ENCODE data around the gene ASB5. TPM values are rescaled to one million over a fixed set of nuclear protein-coding genes. Genes with fewer than 3 reads are reported as not detected.

ASB5 gene
- total and polyA plus RNA-seq, 10 of the 15 experiments (the other 5 are each of a cell fraction or from before 2014, with no cell fraction given) = not detected

DNA sequence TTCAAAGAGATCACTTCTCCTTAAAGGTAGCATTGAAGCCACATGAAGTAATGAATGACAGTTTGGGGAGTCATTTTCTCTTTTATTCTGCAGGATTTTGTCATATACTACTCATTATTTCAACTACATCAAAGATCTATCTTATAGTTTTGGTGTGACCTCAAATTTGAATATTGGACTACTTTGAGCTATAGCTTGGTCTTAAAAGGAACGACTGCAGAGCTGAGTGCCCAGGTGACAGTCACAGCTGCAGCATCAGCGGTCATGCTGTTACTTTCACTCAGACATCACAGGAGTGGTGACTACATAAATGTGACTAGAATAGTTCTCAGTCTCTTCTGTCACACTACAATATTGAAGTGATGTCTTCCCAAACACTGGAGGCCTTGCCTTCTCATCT, 40.0 kb upstream of the ASB5 start (continued):
- TF ChIP-seq, protein P1, sequence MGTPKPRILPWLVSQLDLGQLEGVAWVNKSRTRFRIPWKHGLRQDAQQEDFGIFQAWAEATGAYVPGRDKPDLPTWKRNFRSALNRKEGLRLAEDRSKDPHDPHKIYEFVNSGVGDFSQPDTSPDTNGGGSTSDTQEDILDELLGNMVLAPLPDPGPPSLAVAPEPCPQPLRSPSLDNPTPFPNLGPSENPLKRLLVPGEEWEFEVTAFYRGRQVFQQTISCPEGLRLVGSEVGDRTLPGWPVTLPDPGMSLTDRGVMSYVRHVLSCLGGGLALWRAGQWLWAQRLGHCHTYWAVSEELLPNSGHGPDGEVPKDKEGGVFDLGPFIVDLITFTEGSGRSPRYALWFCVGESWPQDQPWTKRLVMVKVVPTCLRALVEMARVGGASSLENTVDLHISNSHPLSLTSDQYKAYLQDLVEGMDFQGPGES (IDR thresholded peaks at IDR 0.05) = no peak
- TF ChIP-seq, protein P2, sequence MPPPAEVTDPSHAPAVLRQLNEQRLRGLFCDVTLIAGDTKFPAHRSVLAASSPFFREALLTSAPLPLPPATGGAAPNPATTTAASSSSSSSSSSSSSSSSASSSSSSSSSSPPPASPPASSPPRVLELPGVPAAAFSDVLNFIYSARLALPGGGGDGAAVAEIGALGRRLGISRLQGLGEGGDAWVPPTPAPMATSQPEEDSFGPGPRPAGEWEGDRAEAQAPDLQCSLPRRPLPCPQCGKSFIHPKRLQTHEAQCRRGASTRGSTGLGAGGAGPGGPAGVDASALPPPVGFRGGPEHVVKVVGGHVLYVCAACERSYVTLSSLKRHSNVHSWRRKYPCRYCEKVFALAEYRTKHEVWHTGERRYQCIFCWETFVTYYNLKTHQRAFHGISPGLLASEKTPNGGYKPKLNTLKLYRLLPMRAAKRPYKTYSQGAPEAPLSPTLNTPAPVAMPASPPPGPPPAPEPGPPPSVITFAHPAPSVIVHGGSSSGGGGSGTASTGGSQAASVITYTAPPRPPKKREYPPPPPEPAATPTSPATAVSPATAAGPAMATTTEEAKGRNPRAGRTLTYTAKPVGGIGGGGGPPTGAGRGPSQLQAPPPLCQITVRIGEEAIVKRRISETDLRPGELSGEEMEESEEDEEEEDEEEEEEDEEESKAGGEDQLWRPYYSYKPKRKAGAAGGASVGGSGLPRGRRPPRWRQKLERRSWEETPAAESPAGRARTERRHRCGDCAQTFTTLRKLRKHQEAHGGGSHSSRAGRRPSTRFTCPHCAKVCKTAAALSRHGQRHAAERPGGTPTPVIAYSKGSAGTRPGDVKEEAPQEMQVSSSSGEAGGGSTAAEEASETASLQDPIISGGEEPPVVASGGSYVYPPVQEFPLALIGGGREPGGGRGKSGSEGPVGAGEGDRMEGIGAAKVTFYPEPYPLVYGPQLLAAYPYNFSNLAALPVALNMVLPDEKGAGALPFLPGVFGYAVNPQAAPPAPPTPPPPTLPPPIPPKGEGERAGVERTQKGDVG (CRISPR knock-in tag; IDR thresholded peaks at IDR 0.05) = no peak
- peak; percentile 59; the same call in 1 of the 2 replicates for TF ChIP-seq SREBF1 (IDR thresholded peaks at IDR 0.05; ENCODE audit: low read length)
- TF ChIP-seq BCL11A (IDR thresholded peaks at IDR 0.05; ENCODE audit: low read depth, low read length) = peak; percentile 47; the same call in 1 of the 2 replicates
- TF ChIP-seq CBFB (IDR thresholded peaks at IDR 0.05; ENCODE audit: low read depth) = 0 out of 2 replicates have a peak, but pooled peaks have one; percentile 32
- no peak for TF ChIP-seq NRF1 (conservative IDR thresholded peaks at IDR 0.05; ENCODE audit: low read depth, low read length)
- no peak for TF ChIP-seq WRNIP1 (IDR thresholded peaks at IDR 0.05; ENCODE audit: borderline replicate concordance, low read depth, low read length)
- TF ChIP-seq MYB (IDR thresholded peaks at IDR 0.05; ENCODE audit: borderline replicate concordance, low read depth, low read length) = no peak
- peak; percentile 70 to 76; a peak in 2 of 4 replicates for TF ChIP-seq BHLHE40 (IDR thresholded peaks at IDR 0.05; ENCODE audit: borderline replicate concordance in 1 of 2, low read depth in 2 of 2, low read length in 1 of 2)
- TF ChIP-seq ZNF217 (IDR thresholded peaks at IDR 0.05) = peak; percentile 79; the same call in 1 of the 2 replicates
- no peak for TF ChIP-seq EZH2 (IDR thresholded peaks at IDR 0.05; ENCODE audit: borderline replicate concordance, control insufficient read depth, low read depth, low read length)
- no peak for TF ChIP-seq NBN (IDR thresholded peaks at IDR 0.05)
- TF ChIP-seq NFXL1 (IDR thresholded peaks at IDR 0.05; ENCODE audit: borderline replicate concordance) = no peak
- TF ChIP-seq, protein P3, sequence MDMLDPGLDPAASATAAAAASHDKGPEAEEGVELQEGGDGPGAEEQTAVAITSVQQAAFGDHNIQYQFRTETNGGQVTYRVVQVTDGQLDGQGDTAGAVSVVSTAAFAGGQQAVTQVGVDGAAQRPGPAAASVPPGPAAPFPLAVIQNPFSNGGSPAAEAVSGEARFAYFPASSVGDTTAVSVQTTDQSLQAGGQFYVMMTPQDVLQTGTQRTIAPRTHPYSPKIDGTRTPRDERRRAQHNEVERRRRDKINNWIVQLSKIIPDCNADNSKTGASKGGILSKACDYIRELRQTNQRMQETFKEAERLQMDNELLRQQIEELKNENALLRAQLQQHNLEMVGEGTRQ (IDR thresholded peaks at IDR 0.05; ENCODE audit: borderline replicate concordance, low read depth, low read length) = no peak
- no peak for TF ChIP-seq HDAC2 (IDR thresholded peaks at IDR 0.05)
- TF ChIP-seq TCF7 (IDR thresholded peaks at IDR 0.05; ENCODE audit: borderline replicate concordance) = no peak
- TF ChIP-seq GABPA (IDR thresholded peaks at IDR 0.05; ENCODE audit: low read depth) = 0 out of 2 replicates have a peak, but pooled peaks have one; percentile 27
- TF ChIP-seq, protein P4, sequence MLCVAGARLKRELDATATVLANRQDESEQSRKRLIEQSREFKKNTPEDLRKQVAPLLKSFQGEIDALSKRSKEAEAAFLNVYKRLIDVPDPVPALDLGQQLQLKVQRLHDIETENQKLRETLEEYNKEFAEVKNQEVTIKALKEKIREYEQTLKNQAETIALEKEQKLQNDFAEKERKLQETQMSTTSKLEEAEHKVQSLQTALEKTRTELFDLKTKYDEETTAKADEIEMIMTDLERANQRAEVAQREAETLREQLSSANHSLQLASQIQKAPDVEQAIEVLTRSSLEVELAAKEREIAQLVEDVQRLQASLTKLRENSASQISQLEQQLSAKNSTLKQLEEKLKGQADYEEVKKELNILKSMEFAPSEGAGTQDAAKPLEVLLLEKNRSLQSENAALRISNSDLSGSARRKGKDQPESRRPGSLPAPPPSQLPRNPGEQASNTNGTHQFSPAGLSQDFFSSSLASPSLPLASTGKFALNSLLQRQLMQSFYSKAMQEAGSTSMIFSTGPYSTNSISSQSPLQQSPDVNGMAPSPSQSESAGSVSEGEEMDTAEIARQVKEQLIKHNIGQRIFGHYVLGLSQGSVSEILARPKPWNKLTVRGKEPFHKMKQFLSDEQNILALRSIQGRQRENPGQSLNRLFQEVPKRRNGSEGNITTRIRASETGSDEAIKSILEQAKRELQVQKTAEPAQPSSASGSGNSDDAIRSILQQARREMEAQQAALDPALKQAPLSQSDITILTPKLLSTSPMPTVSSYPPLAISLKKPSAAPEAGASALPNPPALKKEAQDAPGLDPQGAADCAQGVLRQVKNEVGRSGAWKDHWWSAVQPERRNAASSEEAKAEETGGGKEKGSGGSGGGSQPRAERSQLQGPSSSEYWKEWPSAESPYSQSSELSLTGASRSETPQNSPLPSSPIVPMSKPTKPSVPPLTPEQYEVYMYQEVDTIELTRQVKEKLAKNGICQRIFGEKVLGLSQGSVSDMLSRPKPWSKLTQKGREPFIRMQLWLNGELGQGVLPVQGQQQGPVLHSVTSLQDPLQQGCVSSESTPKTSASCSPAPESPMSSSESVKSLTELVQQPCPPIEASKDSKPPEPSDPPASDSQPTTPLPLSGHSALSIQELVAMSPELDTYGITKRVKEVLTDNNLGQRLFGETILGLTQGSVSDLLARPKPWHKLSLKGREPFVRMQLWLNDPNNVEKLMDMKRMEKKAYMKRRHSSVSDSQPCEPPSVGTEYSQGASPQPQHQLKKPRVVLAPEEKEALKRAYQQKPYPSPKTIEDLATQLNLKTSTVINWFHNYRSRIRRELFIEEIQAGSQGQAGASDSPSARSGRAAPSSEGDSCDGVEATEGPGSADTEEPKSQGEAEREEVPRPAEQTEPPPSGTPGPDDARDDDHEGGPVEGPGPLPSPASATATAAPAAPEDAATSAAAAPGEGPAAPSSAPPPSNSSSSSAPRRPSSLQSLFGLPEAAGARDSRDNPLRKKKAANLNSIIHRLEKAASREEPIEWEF (IDR thresholded peaks at IDR 0.05; ENCODE audit: insufficient replicate concordance, low read depth, low read length) = no peak
- TF ChIP-seq DPF2 (IDR thresholded peaks at IDR 0.05) = 0 out of 2 replicates have a peak, but pooled peaks have one; percentile 24
- TF ChIP-seq POLR2A (IDR thresholded peaks at IDR 0.05; ENCODE audit: low read depth, low read length) = no peak
